ENCODE measurements around the gene RYR3.
"Not testable (repeated sequence)": the region's sequence is repeated elsewhere in the genome, so short reads cannot be mapped to it uniquely, and the experiment has no call there.

Gene RYR3

DNA sequence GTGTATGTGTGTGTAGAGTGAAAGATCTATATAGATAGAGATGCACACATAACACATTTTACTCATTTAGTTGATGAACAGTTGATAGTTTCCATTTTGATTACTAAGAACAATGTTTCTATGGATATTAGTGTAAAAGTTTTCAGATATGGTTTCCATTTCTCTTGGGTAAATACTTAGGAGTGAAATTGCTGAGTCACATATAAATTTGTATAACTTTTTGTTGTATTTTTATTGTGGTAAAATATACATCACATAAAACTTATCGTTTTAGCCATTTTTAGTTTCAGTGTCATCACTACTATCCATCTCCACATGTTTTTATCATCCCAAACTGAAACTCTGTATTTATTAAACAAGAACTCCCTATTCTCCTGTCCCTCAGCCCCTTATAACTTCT, 258.3 kb downstream of the RYR3 start:
- peaks cover 0 to 7% (median 4%) of the 10 kb centered on the region in 5 donors for H3K9me3 ChIP-seq (ENCODE audit: control insufficient read depth in 5 of 5, low read length in 5 of 5)
- no peak overlapping the region for H3K4me3 ChIP-seq (ENCODE audit: low read depth in 1 of 5, low read length in 5 of 5)
- no peak overlapping the region for H3K9ac ChIP-seq (ENCODE audit: low read length in 5 of 5)
- H3K4me1 ChIP-seq (ENCODE audit: control insufficient read depth in 5 of 5, insufficient read depth in 5 of 5, low read length in 5 of 5): no peaks in the 10 kb centered on the region
- no peaks in the 10 kb centered on the region for H3K36me3 ChIP-seq (ENCODE audit: control insufficient read depth in 5 of 5, insufficient read depth in 5 of 5, low read length in 5 of 5)
- H3K27ac ChIP-seq (ENCODE audit: low read depth, low read length): no peak overlapping the region
- H3K27me3 ChIP-seq (ENCODE audit: control insufficient read depth in 5 of 5, insufficient read depth in 4 of 5, low read length in 5 of 5): no peaks in the 10 kb centered on the region

GRCh38 chr15:33577911-33578310, 267.1 kb downstream of the RYR3 start:
- not testable (repeated sequence) for H3K4me1 ChIP-seq (ENCODE audit: control insufficient read depth in 5 of 5, insufficient read depth in 5 of 5, low read length in 5 of 5); H3K9me3 ChIP-seq (ENCODE audit: control insufficient read depth in 5 of 5, low read length in 5 of 5); H3K27me3 ChIP-seq (ENCODE audit: control insufficient read depth in 5 of 5, insufficient read depth in 4 of 5, low read length in 5 of 5); H3K4me3 ChIP-seq (ENCODE audit: low read depth in 1 of 5, low read length in 5 of 5); H3K36me3 ChIP-seq (ENCODE audit: control insufficient read depth in 5 of 5, insufficient read depth in 5 of 5, low read length in 5 of 5); H3K27ac ChIP-seq (ENCODE audit: low read depth, low read length); H3K9ac ChIP-seq (ENCODE audit: low read length in 5 of 5)

DNA sequence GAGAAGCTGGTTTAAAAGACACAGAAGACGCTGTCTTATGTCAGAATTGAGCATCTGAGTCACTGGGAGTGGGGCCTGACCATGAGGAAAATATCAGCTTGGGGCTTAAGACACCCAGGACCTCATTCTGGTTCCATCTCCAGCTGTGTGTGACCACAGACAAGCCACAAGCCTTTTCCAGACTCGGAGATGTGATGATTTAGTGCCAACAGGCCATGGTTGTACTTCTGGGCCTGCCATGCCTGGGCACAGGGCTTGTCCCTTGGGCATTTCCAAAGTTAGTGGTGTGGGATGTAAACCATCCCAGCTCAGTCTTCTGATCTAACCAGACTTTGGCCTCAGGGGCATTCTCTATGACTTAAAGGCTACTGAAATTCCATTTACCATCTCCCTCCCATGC, 269.8 kb downstream of the RYR3 start:
- no peak overlapping the region for H3K4me3 ChIP-seq (ENCODE audit: low read depth in 1 of 5, low read length in 5 of 5)
- H3K27ac ChIP-seq (ENCODE audit: low read depth, low read length): no peak overlapping the region
- no peaks in the 10 kb centered on the region for H3K4me1 ChIP-seq (ENCODE audit: control insufficient read depth in 5 of 5, insufficient read depth in 5 of 5, low read length in 5 of 5)
- no peaks in the 10 kb centered on the region for H3K36me3 ChIP-seq (ENCODE audit: control insufficient read depth in 5 of 5, insufficient read depth in 5 of 5, low read length in 5 of 5)
- no peaks in the 10 kb centered on the region for H3K27me3 ChIP-seq (ENCODE audit: control insufficient read depth in 5 of 5, insufficient read depth in 4 of 5, low read length in 5 of 5)
- no peak overlapping the region for H3K9ac ChIP-seq (ENCODE audit: low read length in 5 of 5)
- H3K9me3 ChIP-seq (ENCODE audit: control insufficient read depth in 5 of 5, low read length in 5 of 5): peaks cover 0 to 3% (median 0%) of the 10 kb centered on the region in 5 donors

GRCh38 chr15:33581032-33581431, 270.3 kb downstream of the RYR3 start:
- Histone ChIP-seq H3K9ac (ENCODE audit: low read length in 5 of 5) (no peak overlapping the region), H3K36me3 (ENCODE audit: control insufficient read depth in 5 of 5, insufficient read depth in 5 of 5, low read length in 5 of 5) (no peaks in the 10 kb centered on the region), H3K27ac (ENCODE audit: low read depth, low read length) (no peak overlapping the region), H3K4me3 (ENCODE audit: low read depth in 1 of 5, low read length in 5 of 5) (no peak overlapping the region), H3K27me3 (ENCODE audit: control insufficient read depth in 5 of 5, insufficient read depth in 4 of 5, low read length in 5 of 5) (no peaks in the 10 kb centered on the region), H3K9me3 (ENCODE audit: control insufficient read depth in 5 of 5, low read length in 5 of 5) (peaks cover 0 to 3% (median 0%) of the 10 kb centered on the region in 5 donors), H3K4me1 (ENCODE audit: control insufficient read depth in 5 of 5, insufficient read depth in 5 of 5, low read length in 5 of 5) (no peaks in the 10 kb centered on the region)

- Histone ChIP-seq H3K36me3 (ENCODE audit: control insufficient read depth in 5 of 5, insufficient read depth in 5 of 5, low read length in 5 of 5) (no peaks in the 10 kb centered on the region), H3K27me3 (ENCODE audit: control insufficient read depth in 5 of 5, insufficient read depth in 4 of 5, low read length in 5 of 5) (no peaks in the 10 kb centered on the region), H3K9me3 (ENCODE audit: control insufficient read depth in 5 of 5, low read length in 5 of 5) (no peaks in the 10 kb centered on the region), H3K4me1 (ENCODE audit: control insufficient read depth in 5 of 5, insufficient read depth in 5 of 5, low read length in 5 of 5) (no peaks in the 10 kb centered on the region), H3K9ac (ENCODE audit: low read length in 5 of 5) (no peak overlapping the region), H3K4me3 (ENCODE audit: low read depth in 1 of 5, low read length in 5 of 5) (no peak overlapping the region), H3K27ac (ENCODE audit: low read depth, low read length) (no peak overlapping the region)
These were observed 274.0 kb downstream of the RYR3 start for GRCh38 chr15:33584797-33585196.

- Histone ChIP-seq H3K9me3 (ENCODE audit: control insufficient read depth in 5 of 5, low read length in 5 of 5) (no peaks in the 10 kb centered on the region), H3K4me3 (ENCODE audit: low read depth in 1 of 5, low read length in 5 of 5) (no peak overlapping the region), H3K36me3 (ENCODE audit: control insufficient read depth in 5 of 5, insufficient read depth in 5 of 5, low read length in 5 of 5) (no peaks in the 10 kb centered on the region), H3K27me3 (ENCODE audit: control insufficient read depth in 5 of 5, insufficient read depth in 4 of 5, low read length in 5 of 5) (no peaks in the 10 kb centered on the region), H3K9ac (ENCODE audit: low read length in 5 of 5) (no peak overlapping the region), H3K27ac (ENCODE audit: low read depth, low read length) (no peak overlapping the region), H3K4me1 (ENCODE audit: control insufficient read depth in 5 of 5, insufficient read depth in 5 of 5, low read length in 5 of 5) (no peaks in the 10 kb centered on the region)
These were observed 276.3 kb downstream of the RYR3 start for GRCh38 chr15:33586786-33587697.

- Histone ChIP-seq H3K36me3 (ENCODE audit: control insufficient read depth in 5 of 5, insufficient read depth in 5 of 5, low read length in 5 of 5) (no peaks in the 10 kb centered on the region), H3K4me3 (ENCODE audit: low read depth in 1 of 5, low read length in 5 of 5) (no peak overlapping the region), H3K27me3 (ENCODE audit: control insufficient read depth in 5 of 5, insufficient read depth in 4 of 5, low read length in 5 of 5) (no peaks in the 10 kb centered on the region), H3K9me3 (ENCODE audit: control insufficient read depth in 5 of 5, low read length in 5 of 5) (no peaks in the 10 kb centered on the region), H3K27ac (ENCODE audit: low read depth, low read length) (no peak overlapping the region), H3K4me1 (ENCODE audit: control insufficient read depth in 5 of 5, insufficient read depth in 5 of 5, low read length in 5 of 5) (no peaks in the 10 kb centered on the region), H3K9ac (ENCODE audit: low read length in 5 of 5) (no peak overlapping the region)
These were observed 277.0 kb downstream of the RYR3 start for GRCh38 chr15:33587773-33588172.

GRCh38 chr15:33592864-33593263, 282.1 kb downstream of the RYR3 start:
- H3K4me1 ChIP-seq (ENCODE audit: control insufficient read depth in 5 of 5, insufficient read depth in 5 of 5, low read length in 5 of 5): no peaks in the 10 kb centered on the region
- no peak overlapping the region for H3K9ac ChIP-seq (ENCODE audit: low read length in 5 of 5)
- no peak overlapping the region for H3K27ac ChIP-seq (ENCODE audit: low read depth, low read length)
- H3K27me3 ChIP-seq (ENCODE audit: control insufficient read depth in 5 of 5, insufficient read depth in 4 of 5, low read length in 5 of 5): no peaks in the 10 kb centered on the region
- no peak overlapping the region for H3K4me3 ChIP-seq (ENCODE audit: low read depth in 1 of 5, low read length in 5 of 5)
- no peaks in the 10 kb centered on the region for H3K9me3 ChIP-seq (ENCODE audit: control insufficient read depth in 5 of 5, low read length in 5 of 5)
- no peaks in the 10 kb centered on the region for H3K36me3 ChIP-seq (ENCODE audit: control insufficient read depth in 5 of 5, insufficient read depth in 5 of 5, low read length in 5 of 5)

DNA sequence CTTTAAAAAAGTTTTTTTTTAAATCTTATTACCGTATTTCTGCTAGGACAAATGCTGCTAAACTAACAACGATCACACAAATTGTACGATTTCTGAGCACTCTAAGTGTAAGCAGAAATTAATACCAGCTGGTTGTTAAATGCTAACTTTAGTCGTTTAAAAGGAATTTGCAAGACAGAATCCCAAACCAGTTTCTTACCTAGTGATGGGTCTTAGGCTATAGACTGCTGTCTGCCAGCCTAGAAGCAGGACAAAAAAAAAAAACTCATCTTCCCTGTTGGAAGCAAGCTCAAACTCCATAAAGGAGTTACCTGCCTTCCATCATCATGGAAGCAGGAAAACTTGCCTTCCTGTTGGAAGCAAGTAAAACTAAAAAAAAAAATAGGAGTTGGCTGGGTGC, 287.6 kb downstream of the RYR3 start:
- not testable (repeated sequence) for H3K9me3 ChIP-seq (ENCODE audit: control insufficient read depth in 5 of 5, low read length in 5 of 5); H3K4me3 ChIP-seq (ENCODE audit: low read depth in 1 of 5, low read length in 5 of 5); H3K9ac ChIP-seq (ENCODE audit: low read length in 5 of 5); H3K27me3 ChIP-seq (ENCODE audit: control insufficient read depth in 5 of 5, insufficient read depth in 4 of 5, low read length in 5 of 5); H3K27ac ChIP-seq (ENCODE audit: low read depth, low read length); H3K4me1 ChIP-seq (ENCODE audit: control insufficient read depth in 5 of 5, insufficient read depth in 5 of 5, low read length in 5 of 5); H3K36me3 ChIP-seq (ENCODE audit: control insufficient read depth in 5 of 5, insufficient read depth in 5 of 5, low read length in 5 of 5)

- H3K36me3 ChIP-seq (ENCODE audit: control insufficient read depth in 5 of 5, insufficient read depth in 5 of 5, low read length in 5 of 5): no peaks in the 10 kb centered on the region
- H3K9me3 ChIP-seq (ENCODE audit: control insufficient read depth in 5 of 5, low read length in 5 of 5): no peaks in the 10 kb centered on the region
- no peak overlapping the region for H3K4me3 ChIP-seq (ENCODE audit: low read depth in 1 of 5, low read length in 5 of 5)
- H3K27ac ChIP-seq (ENCODE audit: low read depth, low read length): no peak overlapping the region
- no peak overlapping the region for H3K9ac ChIP-seq (ENCODE audit: low read length in 5 of 5)
- peaks cover 0 to 7% (median 0%) of the 10 kb centered on the region in 5 donors for H3K27me3 ChIP-seq (ENCODE audit: control insufficient read depth in 5 of 5, insufficient read depth in 4 of 5, low read length in 5 of 5)
- H3K4me1 ChIP-seq (ENCODE audit: control insufficient read depth in 5 of 5, insufficient read depth in 5 of 5, low read length in 5 of 5): no peaks in the 10 kb centered on the region
These were observed 289.4 kb downstream of the RYR3 start for GRCh38 chr15:33600212-33600611.

Data from subcutaneous abdominal adipose tissue (tissue), 5 donors.